GM19035 (cell line): Measurements from ENCODE around the gene NKAIN4.
"Not testable (repeated sequence)": the region's sequence is repeated elsewhere in the genome, so short reads cannot be mapped to it uniquely, and the experiment has no call there.

Experiments used
- ATAC-seq: cut with Tn5 transposase; IDR thresholded peaks from one replicate; pipeline ENCODE4 v1.9.1; 2021; ENCODE audit not compliant: unreplicated experiment

NKAIN4 gene

GRCh38 chr20:63258781-63259180, 4.5 kb upstream of the NKAIN4 start:
- ATAC-seq: no peak

GRCh38 chr20:63257629-63258028, 3.4 kb upstream of the NKAIN4 start:
- no peak for ATAC-seq

- ATAC-seq: no peak
These were observed 2.7 kb upstream of the NKAIN4 start for GRCh38 chr20:63256954-63257353.

GRCh38 chr20:63255931-63256704, 1.9 kb upstream of the NKAIN4 start:
- ATAC-seq: no peak

GRCh38 chr20:63254606-63255384, 532 bp upstream of the NKAIN4 start:
- ATAC-seq: no peak

- ATAC-seq: no peak
These were observed 628 bp downstream of the NKAIN4 start for GRCh38 chr20:63253438-63254231.

- ATAC-seq: no peak
These were observed 1.2 kb downstream of the NKAIN4 start for GRCh38 chr20:63253065-63253437.

- ATAC-seq: no peak
These were observed 2.0 kb downstream of the NKAIN4 start for GRCh38 chr20:63252284-63252711.

GRCh38 chr20:63251350-63251749, 2.9 kb downstream of the NKAIN4 start:
- not testable (repeated sequence) for ATAC-seq

- ATAC-seq: no peak
These were observed 4.4 kb downstream of the NKAIN4 start for GRCh38 chr20:63249891-63250290.

GRCh38 chr20:63248835-63249591, 5.2 kb downstream of the NKAIN4 start:
- no peak for ATAC-seq

GRCh38 chr20:63247671-63248228, 6.5 kb downstream of the NKAIN4 start:
- no peak for ATAC-seq

GRCh38 chr20:63246490-63247288, 7.6 kb downstream of the NKAIN4 start:
- no peak for ATAC-seq

- no peak for ATAC-seq
These were observed 9.8 kb downstream of the NKAIN4 start for GRCh38 chr20:63244468-63244867.

GRCh38 chr20:63243604-63244247, 10.5 kb downstream of the NKAIN4 start:
- ATAC-seq: no peak

GRCh38 chr20:63242736-63243135, 11.5 kb downstream of the NKAIN4 start:
- no peak for ATAC-seq

GRCh38 chr20:63241272-63241671, 13.0 kb downstream of the NKAIN4 start:
- no peak for ATAC-seq

- ATAC-seq: no peak
These were observed 14.3 kb downstream of the NKAIN4 start for GRCh38 chr20:63240004-63240403.

- no peak for ATAC-seq
These were observed 14.8 kb downstream of the NKAIN4 start for GRCh38 chr20:63239431-63239830.
